ENCODE results near the gene FOSL1.

- TF ChIP-seq CTCF (IDR thresholded peaks at IDR 0.05) (no peak), EZH2 (IDR thresholded peaks at IDR 0.05; ENCODE audit: borderline replicate concordance, insufficient read depth, low read depth, low read length, poor library complexity, severe bottlenecking) (no peak)
Measured at GRCh38 chr11:65869643-65870306, 30.4 kb downstream of the FOSL1 start.
